Measurements from ENCODE around the gene TEKT2. TPM values are rescaled to one million over a fixed set of nuclear protein-coding genes. Genes with fewer than 3 reads are reported as not detected.

TEKT2 gene
- total RNA-seq, 1 experiment from 2014 or later = 0.20 TPM

GRCh38 chr1:36091141-36091540, 7.2 kb downstream of the TEKT2 start:
- Histone ChIP-seq H3K79me1 (ENCODE audit: insufficient read depth, low read depth, low read length, poor library complexity, severe bottlenecking) (no peaks in the 10 kb centered on the region), H3K14ac (ENCODE audit: insufficient read depth, low read length) (no peak overlapping the region), H4K20me1 (ENCODE audit: control insufficient read depth, insufficient read depth, insufficient read length) (no peaks in the 10 kb centered on the region), H2BK12ac (ENCODE audit: insufficient read length, low read depth, low read length) (no peak overlapping the region), H3K9me3 (ENCODE audit: control insufficient read depth, low read depth, low read length) (no peaks in the 10 kb centered on the region), H2BK20ac (ENCODE audit: low read depth, low read length, poor library complexity, severe bottlenecking) (no peak overlapping the region), H3K23ac (ENCODE audit: insufficient read length, low read depth, low read length) (no peak overlapping the region), H3K27ac (ENCODE audit: insufficient read length, low read depth, low read length) (no peak overlapping the region), H3T11ph (ENCODE audit: low read length) (no peak overlapping the region), H3K18ac (ENCODE audit: insufficient read length, low read depth, low read length) (no peak overlapping the region), H3K56ac (ENCODE audit: insufficient read length, low read depth, low read length) (no peak overlapping the region), H3K27me3 (ENCODE audit: insufficient read depth, low read length) (no peaks in the 10 kb centered on the region), H4K91ac (ENCODE audit: insufficient read length, low read depth, low read length) (no peak overlapping the region), H2BK120ac (ENCODE audit: low read depth, low read length, poor library complexity, severe bottlenecking) (no peak overlapping the region), H3K79me2 (ENCODE audit: insufficient read depth, low read length) (peaks cover 2% of the 10 kb centered on the region; the same call in 1 of the 2 replicates), H2AFZ (ENCODE audit: low read length) (no peak overlapping the region), H3K4ac (ENCODE audit: low read depth, low read length) (no peak overlapping the region), H2AK5ac (ENCODE audit: insufficient read length, low read length) (no peak overlapping the region), H3K4me1 (ENCODE audit: insufficient read depth, low read length) (no peaks in the 10 kb centered on the region), H2BK15ac (ENCODE audit: low read depth, low read length) (no peak overlapping the region), H3K23me2 (ENCODE audit: insufficient read length, low read depth, low read length, poor library complexity, severe bottlenecking) (peaks cover 6% of the 10 kb centered on the region), H4K8ac (replicated peaks; ENCODE audit: insufficient read length, low read depth, low read length) (no peak overlapping the region), H3K9ac (ENCODE audit: extremely low read depth, insufficient read length, low read length) (no peak overlapping the region), H2BK5ac (ENCODE audit: insufficient read length, low read length) (no peak overlapping the region), H3K4me2 (ENCODE audit: insufficient read depth, insufficient read length, low read length) (no peak overlapping the region), H4K5ac (ENCODE audit: insufficient read length, low read depth, low read length) (no peak overlapping the region)
- Mint-ChIP-seq H3K27me3 (ENCODE audit: low read depth) (no peaks in the 10 kb centered on the region; the same call in 1 of the 2 replicates), H3K9me3 (no peaks in the 10 kb centered on the region; a peak in 1 of 5 replicates), H3K4me1 (peaks cover 12 to 21% of the 10 kb centered on the region in 2 experiments), H3K36me3 (ENCODE audit: insufficient read depth in 1 of 3, low read depth in 3 of 3) (peaks cover 21 to 46% (median 40%) of the 10 kb centered on the region in 3 experiments; a peak in 6 of 7 replicates), H3K4me3 (no peak overlapping the region), H3K27ac (no peak overlapping the region)
- TF ChIP-seq CTCF (conservative IDR thresholded peaks at IDR 0.05) = no peak
- no CpG with 5 or more reads among the region's 4 CpGs for WGBS (ENCODE audit: extremely low coverage, insufficient read length, low lambda C conversion rate)
- DNase-seq = no peak

All from H9 (cell line).